ENCODE data around the gene SUGCT.

The SUGCT gene

GRCh38 chr7:40643664-40644063 is 508.9 kb downstream of the SUGCT start:
- no peaks in the 10 kb centered on the region for H3K4me1 ChIP-seq
- no peak overlapping the region for H2AFZ ChIP-seq
- H3K27ac ChIP-seq: no peak overlapping the region
- H3K79me2 ChIP-seq: no peaks in the 10 kb centered on the region
- no peak overlapping the region for H3K9ac ChIP-seq
- no peak overlapping the region for H3K4me3 ChIP-seq (ENCODE audit: low read depth, low read length)
- no peak overlapping the region for H3K4me2 ChIP-seq (ENCODE audit: low read length)
- H3K36me3 ChIP-seq (ENCODE audit: control insufficient read depth, insufficient read depth, low read length): no peaks in the 10 kb centered on the region
- no peak for TF ChIP-seq CTCF (IDR thresholded peaks at IDR 0.05)
- H3K9me3 ChIP-seq (ENCODE audit: control insufficient read depth, low read length): no peaks in the 10 kb centered on the region
- H3K27me3 ChIP-seq (ENCODE audit: control insufficient read depth, insufficient read depth, low read length): no peaks in the 10 kb centered on the region

- no peak overlapping the region for H3K27ac ChIP-seq
- H3K9ac ChIP-seq: no peak overlapping the region
- no peak overlapping the region for H2AFZ ChIP-seq
- no peaks in the 10 kb centered on the region for H3K36me3 ChIP-seq (ENCODE audit: control insufficient read depth, insufficient read depth, low read length)
- no peak for TF ChIP-seq CTCF (IDR thresholded peaks at IDR 0.05)
- H3K4me2 ChIP-seq (ENCODE audit: low read length): no peak overlapping the region
- no peaks in the 10 kb centered on the region for H3K9me3 ChIP-seq (ENCODE audit: control insufficient read depth, low read length)
- H3K79me2 ChIP-seq: no peaks in the 10 kb centered on the region
- H3K27me3 ChIP-seq (ENCODE audit: control insufficient read depth, insufficient read depth, low read length): no peaks in the 10 kb centered on the region
- H3K4me1 ChIP-seq: no peaks in the 10 kb centered on the region
- H3K4me3 ChIP-seq (ENCODE audit: low read depth, low read length): no peak overlapping the region
These were observed 509.8 kb downstream of the SUGCT start for GRCh38 chr7:40644454-40645188.

- Histone ChIP-seq H3K79me2 (no peaks in the 10 kb centered on the region), H3K9me3 (ENCODE audit: control insufficient read depth, low read length) (no peaks in the 10 kb centered on the region)
These were observed 510.4 kb downstream of the SUGCT start for GRCh38 chr7:40645197-40645596.

GRCh38 chr7:40646717-40647116 is 511.9 kb downstream of the SUGCT start:
- H3K36me3 ChIP-seq (ENCODE audit: control insufficient read depth, insufficient read depth, low read length): no peaks in the 10 kb centered on the region
- no peak overlapping the region for H2AFZ ChIP-seq
- H3K9ac ChIP-seq: no peak overlapping the region
- no peak overlapping the region for H3K4me3 ChIP-seq (ENCODE audit: low read depth, low read length)
- H3K79me2 ChIP-seq: no peaks in the 10 kb centered on the region
- TF ChIP-seq CTCF (IDR thresholded peaks at IDR 0.05): no peak
- H3K4me2 ChIP-seq (ENCODE audit: low read length): no peak overlapping the region
- H3K27me3 ChIP-seq (ENCODE audit: control insufficient read depth, insufficient read depth, low read length): no peaks in the 10 kb centered on the region
- no peaks in the 10 kb centered on the region for H3K9me3 ChIP-seq (ENCODE audit: control insufficient read depth, low read length)
- H3K4me1 ChIP-seq: no peaks in the 10 kb centered on the region
- no peak overlapping the region for H3K27ac ChIP-seq

More at GRCh38 chr7:40645197-40645596, 510.4 kb downstream of the SUGCT start:
- TF ChIP-seq CTCF (IDR thresholded peaks at IDR 0.05): no peak
- H3K9ac ChIP-seq: no peak overlapping the region
- H3K4me3 ChIP-seq (ENCODE audit: low read depth, low read length): no peak overlapping the region
- no peak overlapping the region for H2AFZ ChIP-seq
- H3K4me1 ChIP-seq: no peaks in the 10 kb centered on the region
- no peaks in the 10 kb centered on the region for H3K27me3 ChIP-seq (ENCODE audit: control insufficient read depth, insufficient read depth, low read length)
- no peak overlapping the region for H3K4me2 ChIP-seq (ENCODE audit: low read length)
- H3K27ac ChIP-seq: no peak overlapping the region
- H3K36me3 ChIP-seq (ENCODE audit: control insufficient read depth, insufficient read depth, low read length): no peaks in the 10 kb centered on the region

- H3K4me3 ChIP-seq (ENCODE audit: low read depth, low read length): no peak overlapping the region
- H3K27ac ChIP-seq: no peak overlapping the region
- H3K36me3 ChIP-seq (ENCODE audit: control insufficient read depth, insufficient read depth, low read length): no peaks in the 10 kb centered on the region
- H3K4me1 ChIP-seq: no peaks in the 10 kb centered on the region
- H3K4me2 ChIP-seq (ENCODE audit: low read length): no peak overlapping the region
- no peaks in the 10 kb centered on the region for H3K27me3 ChIP-seq (ENCODE audit: control insufficient read depth, insufficient read depth, low read length)
- H2AFZ ChIP-seq: no peak overlapping the region
- H3K9ac ChIP-seq: no peak overlapping the region
- H3K9me3 ChIP-seq (ENCODE audit: control insufficient read depth, low read length): no peaks in the 10 kb centered on the region
- no peak for TF ChIP-seq CTCF (IDR thresholded peaks at IDR 0.05)
- H3K79me2 ChIP-seq: no peaks in the 10 kb centered on the region
These were observed 512.9 kb downstream of the SUGCT start for GRCh38 chr7:40647719-40648118.

Measured in parathyroid adenoma (tissue), 2 donors.